ENCODE results near the gene ZNF777.

The ZNF777 gene

GRCh38 chr7:149471289-149471953, 10.6 kb upstream of the ZNF777 start:
- CTCF ChIA-PET: no interaction called here
- POLR2A ChIA-PET: no interaction called here

More at GRCh38 chr7:149471289-149471953, 10.6 kb upstream of the ZNF777 start:
- no peak for TF ChIP-seq ZNF175 (tag by site-specific recombination; IDR thresholded peaks at IDR 0.05)
- TF ChIP-seq PRDM2 (tag by site-specific recombination; IDR thresholded peaks at IDR 0.05; ENCODE audit: borderline replicate concordance): no peak
- TF ChIP-seq, protein P1, sequence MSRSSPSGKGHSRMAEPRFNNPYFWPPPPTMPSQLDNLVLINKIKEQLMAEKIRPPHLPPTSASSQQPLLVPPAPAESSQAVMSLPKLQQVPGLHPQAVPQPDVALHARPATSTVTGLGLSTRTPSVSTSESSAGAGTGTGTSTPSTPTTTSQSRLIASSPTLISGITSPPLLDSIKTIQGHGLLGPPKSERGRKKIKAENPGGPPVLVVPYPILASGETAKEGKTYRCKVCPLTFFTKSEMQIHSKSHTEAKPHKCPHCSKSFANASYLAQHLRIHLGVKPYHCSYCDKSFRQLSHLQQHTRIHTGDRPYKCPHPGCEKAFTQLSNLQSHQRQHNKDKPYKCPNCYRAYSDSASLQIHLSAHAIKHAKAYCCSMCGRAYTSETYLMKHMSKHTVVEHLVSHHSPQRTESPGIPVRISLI (tag by site-specific recombination; IDR thresholded peaks at IDR 0.05): no peak
- TF ChIP-seq ZNF514 (tag by site-specific recombination; IDR thresholded peaks at IDR 0.05): no peak
- no peak for TF ChIP-seq ZBTB44 (tag by site-specific recombination; IDR thresholded peaks at IDR 0.05)
- no peak for TF ChIP-seq ZBTB1 (tag by site-specific recombination; IDR thresholded peaks at IDR 0.05)
- no peak for TF ChIP-seq ZNF747 (tag by site-specific recombination; IDR thresholded peaks at IDR 0.05)
- TF ChIP-seq, protein P2, sequence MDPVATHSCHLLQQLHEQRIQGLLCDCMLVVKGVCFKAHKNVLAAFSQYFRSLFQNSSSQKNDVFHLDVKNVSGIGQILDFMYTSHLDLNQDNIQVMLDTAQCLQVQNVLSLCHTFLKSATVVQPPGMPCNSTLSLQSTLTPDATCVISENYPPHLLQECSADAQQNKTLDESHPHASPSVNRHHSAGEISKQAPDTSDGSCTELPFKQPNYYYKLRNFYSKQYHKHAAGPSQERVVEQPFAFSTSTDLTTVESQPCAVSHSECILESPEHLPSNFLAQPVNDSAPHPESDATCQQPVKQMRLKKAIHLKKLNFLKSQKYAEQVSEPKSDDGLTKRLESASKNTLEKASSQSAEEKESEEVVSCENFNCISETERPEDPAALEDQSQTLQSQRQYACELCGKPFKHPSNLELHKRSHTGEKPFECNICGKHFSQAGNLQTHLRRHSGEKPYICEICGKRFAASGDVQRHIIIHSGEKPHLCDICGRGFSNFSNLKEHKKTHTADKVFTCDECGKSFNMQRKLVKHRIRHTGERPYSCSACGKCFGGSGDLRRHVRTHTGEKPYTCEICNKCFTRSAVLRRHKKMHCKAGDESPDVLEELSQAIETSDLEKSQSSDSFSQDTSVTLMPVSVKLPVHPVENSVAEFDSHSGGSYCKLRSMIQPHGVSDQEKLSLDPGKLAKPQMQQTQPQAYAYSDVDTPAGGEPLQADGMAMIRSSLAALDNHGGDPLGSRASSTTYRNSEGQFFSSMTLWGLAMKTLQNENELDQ (tag by site-specific recombination; IDR thresholded peaks at IDR 0.05; ENCODE audit: low read depth): no peak
- TF ChIP-seq, protein P3, sequence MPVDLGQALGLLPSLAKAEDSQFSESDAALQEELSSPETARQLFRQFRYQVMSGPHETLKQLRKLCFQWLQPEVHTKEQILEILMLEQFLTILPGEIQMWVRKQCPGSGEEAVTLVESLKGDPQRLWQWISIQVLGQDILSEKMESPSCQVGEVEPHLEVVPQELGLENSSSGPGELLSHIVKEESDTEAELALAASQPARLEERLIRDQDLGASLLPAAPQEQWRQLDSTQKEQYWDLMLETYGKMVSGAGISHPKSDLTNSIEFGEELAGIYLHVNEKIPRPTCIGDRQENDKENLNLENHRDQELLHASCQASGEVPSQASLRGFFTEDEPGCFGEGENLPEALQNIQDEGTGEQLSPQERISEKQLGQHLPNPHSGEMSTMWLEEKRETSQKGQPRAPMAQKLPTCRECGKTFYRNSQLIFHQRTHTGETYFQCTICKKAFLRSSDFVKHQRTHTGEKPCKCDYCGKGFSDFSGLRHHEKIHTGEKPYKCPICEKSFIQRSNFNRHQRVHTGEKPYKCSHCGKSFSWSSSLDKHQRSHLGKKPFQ (tag by site-specific recombination; IDR thresholded peaks at IDR 0.05): no peak
- TF ChIP-seq ZNF677 (tag by site-specific recombination; IDR thresholded peaks at IDR 0.05): no peak
- no peak for TF ChIP-seq ZNF658 (tag by site-specific recombination; IDR thresholded peaks at IDR 0.05)
- TF ChIP-seq ZNF133 (tag by site-specific recombination; IDR thresholded peaks at IDR 0.05): no peak
- TF ChIP-seq REPIN1 (tag by site-specific recombination; IDR thresholded peaks at IDR 0.05; ENCODE audit: low read depth): no peak
- H3K36me3 ChIP-seq (ENCODE audit: control insufficient read depth in 2 of 2, insufficient read depth in 1 of 2, low read length in 2 of 2): peaks cover 0 to 55% of the 10 kb centered on the region in 2 experiments; a peak in 2 of 3 replicates
- no peaks in the 10 kb centered on the region for H3K9me3 ChIP-seq (ENCODE audit: control insufficient read depth, insufficient read depth, low read depth, low read length)
- H3K27ac ChIP-seq (ENCODE audit: extremely low read depth, low read depth, low read length): no peak overlapping the region
- H3K4me1 ChIP-seq (ENCODE audit: control insufficient read depth, insufficient read depth, low read length): no peaks in the 10 kb centered on the region
- no peak overlapping the region for H3K4me3 ChIP-seq (ENCODE audit: low read depth, low read length)
